NCI-H1417 (cell line): ENCODE measurements around the gene SHQ1.
"Not testable (repeated sequence)": the region's sequence is repeated elsewhere in the genome, so short reads cannot be mapped to it uniquely, and the experiment has no call there.

Source experiments
- DNase-seq, 3 experiments: peaks; one replicate each; lab custom pipeline; 2025; lab: John Stamatoyannopoulos, UW

The SHQ1 gene

GRCh38 chr3:72719137-72719536 lies 129.1 kb downstream of the SHQ1 start:
- DNase-seq, result no peak

GRCh38 chr3:72714135-72714534 lies 134.1 kb downstream of the SHQ1 start:
- DNase-seq, result not testable (repeated sequence)

- DNase-seq, result not testable (repeated sequence)
Measured at GRCh38 chr3:72710471-72710870, 137.8 kb downstream of the SHQ1 start.

- DNase-seq, result no peak
Measured at GRCh38 chr3:72708441-72708840, 139.8 kb downstream of the SHQ1 start.

GRCh38 chr3:72702997-72703396 lies 145.2 kb downstream of the SHQ1 start:
- no peak for DNase-seq

- DNase-seq, result no peak
Measured at GRCh38 chr3:72702390-72702789, 145.9 kb downstream of the SHQ1 start.

GRCh38 chr3:72700106-72700505 lies 148.1 kb downstream of the SHQ1 start:
- DNase-seq, result no peak

GRCh38 chr3:72699631-72700030 lies 148.6 kb downstream of the SHQ1 start:
- no peak for DNase-seq
